ENCODE measurements around the gene SNRPD1.

DNA sequence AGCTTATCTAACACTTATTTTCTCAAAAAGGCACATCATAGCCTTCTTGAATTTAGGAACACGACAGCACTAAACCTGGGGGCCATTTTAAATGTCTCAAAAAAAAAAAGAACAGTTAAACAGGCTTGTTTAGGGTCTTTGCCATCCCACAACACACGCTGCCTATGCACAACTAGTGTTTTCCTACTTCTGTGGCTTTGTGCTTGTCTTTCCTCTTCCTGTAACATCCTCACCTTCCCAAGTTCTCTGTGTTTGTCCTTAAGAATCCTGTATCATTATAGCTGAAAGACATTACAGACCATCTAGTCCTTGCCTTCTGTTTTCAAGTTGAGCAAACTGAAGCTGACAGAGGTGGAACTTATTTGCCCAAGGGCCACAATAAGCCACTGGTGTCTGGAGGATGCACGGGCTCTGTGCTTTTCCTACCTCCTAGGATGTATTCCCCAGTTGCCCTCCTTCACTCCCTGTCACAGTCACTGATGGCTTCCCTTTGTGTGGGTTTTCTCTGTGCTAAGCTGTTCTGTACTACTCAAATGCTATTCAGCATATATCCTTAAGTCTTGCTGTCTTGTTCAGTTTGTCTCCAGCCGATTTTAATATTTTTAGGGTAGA, 22.6 kb downstream of the SNRPD1 start:
- TF ChIP-seq, protein P1, sequence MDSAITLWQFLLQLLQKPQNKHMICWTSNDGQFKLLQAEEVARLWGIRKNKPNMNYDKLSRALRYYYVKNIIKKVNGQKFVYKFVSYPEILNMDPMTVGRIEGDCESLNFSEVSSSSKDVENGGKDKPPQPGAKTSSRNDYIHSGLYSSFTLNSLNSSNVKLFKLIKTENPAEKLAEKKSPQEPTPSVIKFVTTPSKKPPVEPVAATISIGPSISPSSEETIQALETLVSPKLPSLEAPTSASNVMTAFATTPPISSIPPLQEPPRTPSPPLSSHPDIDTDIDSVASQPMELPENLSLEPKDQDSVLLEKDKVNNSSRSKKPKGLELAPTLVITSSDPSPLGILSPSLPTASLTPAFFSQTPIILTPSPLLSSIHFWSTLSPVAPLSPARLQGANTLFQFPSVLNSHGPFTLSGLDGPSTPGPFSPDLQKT (IDR thresholded peaks at IDR 0.05; ENCODE audit: borderline replicate concordance, low read depth, low read length), result no peak
- TF ChIP-seq, protein P2, sequence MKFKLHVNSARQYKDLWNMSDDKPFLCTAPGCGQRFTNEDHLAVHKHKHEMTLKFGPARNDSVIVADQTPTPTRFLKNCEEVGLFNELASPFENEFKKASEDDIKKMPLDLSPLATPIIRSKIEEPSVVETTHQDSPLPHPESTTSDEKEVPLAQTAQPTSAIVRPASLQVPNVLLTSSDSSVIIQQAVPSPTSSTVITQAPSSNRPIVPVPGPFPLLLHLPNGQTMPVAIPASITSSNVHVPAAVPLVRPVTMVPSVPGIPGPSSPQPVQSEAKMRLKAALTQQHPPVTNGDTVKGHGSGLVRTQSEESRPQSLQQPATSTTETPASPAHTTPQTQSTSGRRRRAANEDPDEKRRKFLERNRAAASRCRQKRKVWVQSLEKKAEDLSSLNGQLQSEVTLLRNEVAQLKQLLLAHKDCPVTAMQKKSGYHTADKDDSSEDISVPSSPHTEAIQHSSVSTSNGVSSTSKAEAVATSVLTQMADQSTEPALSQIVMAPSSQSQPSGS (tag by site-specific recombination; IDR thresholded peaks at IDR 0.05; ENCODE audit: low read depth), result no peak
- TF ChIP-seq, protein P3, sequence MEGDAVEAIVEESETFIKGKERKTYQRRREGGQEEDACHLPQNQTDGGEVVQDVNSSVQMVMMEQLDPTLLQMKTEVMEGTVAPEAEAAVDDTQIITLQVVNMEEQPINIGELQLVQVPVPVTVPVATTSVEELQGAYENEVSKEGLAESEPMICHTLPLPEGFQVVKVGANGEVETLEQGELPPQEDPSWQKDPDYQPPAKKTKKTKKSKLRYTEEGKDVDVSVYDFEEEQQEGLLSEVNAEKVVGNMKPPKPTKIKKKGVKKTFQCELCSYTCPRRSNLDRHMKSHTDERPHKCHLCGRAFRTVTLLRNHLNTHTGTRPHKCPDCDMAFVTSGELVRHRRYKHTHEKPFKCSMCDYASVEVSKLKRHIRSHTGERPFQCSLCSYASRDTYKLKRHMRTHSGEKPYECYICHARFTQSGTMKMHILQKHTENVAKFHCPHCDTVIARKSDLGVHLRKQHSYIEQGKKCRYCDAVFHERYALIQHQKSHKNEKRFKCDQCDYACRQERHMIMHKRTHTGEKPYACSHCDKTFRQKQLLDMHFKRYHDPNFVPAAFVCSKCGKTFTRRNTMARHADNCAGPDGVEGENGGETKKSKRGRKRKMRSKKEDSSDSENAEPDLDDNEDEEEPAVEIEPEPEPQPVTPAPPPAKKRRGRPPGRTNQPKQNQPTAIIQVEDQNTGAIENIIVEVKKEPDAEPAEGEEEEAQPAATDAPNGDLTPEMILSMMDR (tag by site-specific recombination; IDR thresholded peaks at IDR 0.05), result no peak
- TF ChIP-seq ZNF664 (tag by site-specific recombination; IDR thresholded peaks at IDR 0.05) (no peak), ZNF416 (tag by site-specific recombination; IDR thresholded peaks at IDR 0.05) (no peak), MYNN (tag by site-specific recombination; IDR thresholded peaks at IDR 0.05; ENCODE audit: borderline replicate concordance) (no peak), ZNF549 (tag by site-specific recombination; IDR thresholded peaks at IDR 0.05) (no peak), TCF7L2 (IDR thresholded peaks at IDR 0.05; ENCODE audit: borderline replicate concordance, low read depth, low read length) (no peak), ZFP41 (tag by site-specific recombination; IDR thresholded peaks at IDR 0.05; ENCODE audit: borderline replicate concordance) (no peak), SETDB1 (IDR thresholded peaks at IDR 0.05; ENCODE audit: insufficient read length, low read length) (no peak)
- TF ChIP-seq, protein P4, sequence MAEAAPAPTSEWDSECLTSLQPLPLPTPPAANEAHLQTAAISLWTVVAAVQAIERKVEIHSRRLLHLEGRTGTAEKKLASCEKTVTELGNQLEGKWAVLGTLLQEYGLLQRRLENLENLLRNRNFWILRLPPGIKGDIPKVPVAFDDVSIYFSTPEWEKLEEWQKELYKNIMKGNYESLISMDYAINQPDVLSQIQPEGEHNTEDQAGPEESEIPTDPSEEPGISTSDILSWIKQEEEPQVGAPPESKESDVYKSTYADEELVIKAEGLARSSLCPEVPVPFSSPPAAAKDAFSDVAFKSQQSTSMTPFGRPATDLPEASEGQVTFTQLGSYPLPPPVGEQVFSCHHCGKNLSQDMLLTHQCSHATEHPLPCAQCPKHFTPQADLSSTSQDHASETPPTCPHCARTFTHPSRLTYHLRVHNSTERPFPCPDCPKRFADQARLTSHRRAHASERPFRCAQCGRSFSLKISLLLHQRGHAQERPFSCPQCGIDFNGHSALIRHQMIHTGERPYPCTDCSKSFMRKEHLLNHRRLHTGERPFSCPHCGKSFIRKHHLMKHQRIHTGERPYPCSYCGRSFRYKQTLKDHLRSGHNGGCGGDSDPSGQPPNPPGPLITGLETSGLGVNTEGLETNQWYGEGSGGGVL (tag by site-specific recombination; IDR thresholded peaks at IDR 0.05), result no peak
- TF ChIP-seq, protein P5, sequence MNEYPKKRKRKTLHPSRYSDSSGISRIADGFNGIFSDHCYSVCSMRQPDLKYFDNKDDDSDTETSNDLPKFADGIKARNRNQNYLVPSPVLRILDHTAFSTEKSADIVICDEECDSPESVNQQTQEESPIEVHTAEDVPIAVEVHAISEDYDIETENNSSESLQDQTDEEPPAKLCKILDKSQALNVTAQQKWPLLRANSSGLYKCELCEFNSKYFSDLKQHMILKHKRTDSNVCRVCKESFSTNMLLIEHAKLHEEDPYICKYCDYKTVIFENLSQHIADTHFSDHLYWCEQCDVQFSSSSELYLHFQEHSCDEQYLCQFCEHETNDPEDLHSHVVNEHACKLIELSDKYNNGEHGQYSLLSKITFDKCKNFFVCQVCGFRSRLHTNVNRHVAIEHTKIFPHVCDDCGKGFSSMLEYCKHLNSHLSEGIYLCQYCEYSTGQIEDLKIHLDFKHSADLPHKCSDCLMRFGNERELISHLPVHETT (tag by site-specific recombination; IDR thresholded peaks at IDR 0.05), result no peak
- TF ChIP-seq, protein P6, sequence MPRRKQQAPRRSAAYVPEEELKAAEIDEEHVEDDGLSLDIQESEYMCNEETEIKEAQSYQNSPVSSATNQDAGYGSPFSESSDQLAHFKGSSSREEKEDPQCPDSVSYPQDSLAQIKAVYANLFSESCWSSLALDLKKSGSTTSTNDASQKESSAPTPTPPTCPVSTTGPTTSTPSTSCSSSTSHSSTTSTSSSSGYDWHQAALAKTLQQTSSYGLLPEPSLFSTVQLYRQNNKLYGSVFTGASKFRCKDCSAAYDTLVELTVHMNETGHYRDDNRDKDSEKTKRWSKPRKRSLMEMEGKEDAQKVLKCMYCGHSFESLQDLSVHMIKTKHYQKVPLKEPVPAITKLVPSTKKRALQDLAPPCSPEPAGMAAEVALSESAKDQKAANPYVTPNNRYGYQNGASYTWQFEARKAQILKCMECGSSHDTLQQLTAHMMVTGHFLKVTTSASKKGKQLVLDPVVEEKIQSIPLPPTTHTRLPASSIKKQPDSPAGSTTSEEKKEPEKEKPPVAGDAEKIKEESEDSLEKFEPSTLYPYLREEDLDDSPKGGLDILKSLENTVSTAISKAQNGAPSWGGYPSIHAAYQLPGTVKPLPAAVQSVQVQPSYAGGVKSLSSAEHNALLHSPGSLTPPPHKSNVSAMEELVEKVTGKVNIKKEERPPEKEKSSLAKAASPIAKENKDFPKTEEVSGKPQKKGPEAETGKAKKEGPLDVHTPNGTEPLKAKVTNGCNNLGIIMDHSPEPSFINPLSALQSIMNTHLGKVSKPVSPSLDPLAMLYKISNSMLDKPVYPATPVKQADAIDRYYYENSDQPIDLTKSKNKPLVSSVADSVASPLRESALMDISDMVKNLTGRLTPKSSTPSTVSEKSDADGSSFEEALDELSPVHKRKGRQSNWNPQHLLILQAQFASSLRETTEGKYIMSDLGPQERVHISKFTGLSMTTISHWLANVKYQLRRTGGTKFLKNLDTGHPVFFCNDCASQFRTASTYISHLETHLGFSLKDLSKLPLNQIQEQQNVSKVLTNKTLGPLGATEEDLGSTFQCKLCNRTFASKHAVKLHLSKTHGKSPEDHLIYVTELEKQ (tag by site-specific recombination; IDR thresholded peaks at IDR 0.05; ENCODE audit: borderline replicate concordance), result no peak
